K562 (cell line): ENCODE data around the gene ARHGAP26. TPM values are rescaled to one million over a fixed set of nuclear protein-coding genes. Genes with fewer than 3 reads are reported as not detected.

ENCODE experiments used
- ATAC-seq: fragments of 200-7000 bp; cut with Tn5 transposase; 3 replicates; pipeline ENCODE4 v1.9.1; 2020; ENCODE audit warnings: moderate library complexity
- BruUV-seq: library from RNA; stranded (reverse); fragments of 400-500 nt; replicated peaks from 2 replicates; lab custom pipeline; 2021; lab: Mats Ljungman, UMichigan
- CTCF ChIA-PET: fragments of 300-600 bp; formaldehyde crosslinking; extraction: SDS; loops from one replicate; lab custom pipeline; 2021; ENCODE audit warnings: low intra/inter-chr PET ratio; lab: Yijun Ruan, JAX
- POLR2A ChIA-PET: fragments of 300-600, 350-650 bp; sonication (Branson Sonifier 250); formaldehyde crosslinking; extraction: SDS; loops from one replicate; lab custom pipeline; 2021; ENCODE audit warnings: antibody characterized with exemption, inconsistent platforms; lab: Yijun Ruan, JAX
- DNase-seq, 4 experiments: peaks; one replicate each; pipeline versions ENCODE4 v3.0.0 to v3.0.0-alpha.2; 2011 to 2018; ENCODE audit warnings: low spot score in 3 of 4, mixed read lengths in 3 of 4; ENCODE audit errors: extremely low read depth in 1 of 4
- FAIRE-seq: peaks from 2 replicates; lab custom pipeline; 2011; peaks lifted over from hg19 to GRCh38; lab: Jason Lieb, UNC
- H2AFZ ChIP-seq: 2 replicates; pipeline ENCODE4 v1.6.0; 2011; ENCODE audit warnings: low read depth, low read length, control low read depth, inconsistent platforms
- H3K27ac ChIP-seq: fragments of 200-600 bp; 3 replicates; pipeline ENCODE4 v1.8.0; 2011; ENCODE audit warnings: low read depth, mild to moderate bottlenecking, control low read depth, inconsistent platforms, low read length, moderate library complexity, mixed read lengths; ENCODE audit errors: extremely low read depth
- H3K27me3 ChIP-seq, 2 experiments: fragments of 300-600 bp in 1 of 2; 2 replicates in 1 of 2; 3 replicates in 1 of 2; pipeline versions ENCODE4 v1.6.0 to v1.8.0; 2011; ENCODE audit warnings: inconsistent platforms in 2 of 2, low read length in 2 of 2, mild to moderate bottlenecking in 1 of 2, mixed read lengths in 1 of 2, moderate library complexity in 1 of 2; ENCODE audit not compliant: control insufficient read depth in 2 of 2, insufficient read depth in 2 of 2
- H3K36me3 ChIP-seq: fragments of 300-600 bp; 3 replicates; pipeline ENCODE4 v1.8.0; 2011; ENCODE audit warnings: mild to moderate bottlenecking, low read length, inconsistent platforms; ENCODE audit not compliant: control insufficient read depth, insufficient read depth
- H3K4me1 ChIP-seq, 2 experiments: fragments of 200-600 bp in 1 of 2; replicated peaks in 1 of 2; 2 replicates in 1 of 2; 3 replicates in 1 of 2; pipeline versions ENCODE4 v1.5.1 to v1.8.0; 2011; ENCODE audit warnings: inconsistent platforms in 2 of 2, low read length in 2 of 2, mild to moderate bottlenecking in 1 of 2, mixed read lengths in 1 of 2, moderate library complexity in 1 of 2; ENCODE audit not compliant: control insufficient read depth in 2 of 2, insufficient read depth in 2 of 2
- H3K4me2 ChIP-seq: 2 replicates; pipeline ENCODE4 v1.6.1; 2011; ENCODE audit warnings: low read length, control low read depth, inconsistent platforms, mixed read lengths; ENCODE audit not compliant: insufficient read depth
- H3K4me3 ChIP-seq: fragments of 200-600 bp; sonication (generic), shearing (Covaris generic); 2 replicates; pipeline ENCODE4 v1.5.1; 2016; ENCODE audit warnings: control low read depth, inconsistent platforms
- H3K79me2 ChIP-seq: fragments of 200-600 bp; 3 replicates; pipeline ENCODE4 v1.8.0; 2011; ENCODE audit warnings: low read length, inconsistent platforms; ENCODE audit not compliant: control insufficient read depth, insufficient read depth
- H3K9ac ChIP-seq, 2 experiments: 2 replicates each; pipeline versions ENCODE4 v1.6.0 to v1.6.1; 2011; ENCODE audit warnings: low read depth in 2 of 2, low read length in 2 of 2, control low read depth in 1 of 2, inconsistent platforms in 1 of 2, mild to moderate bottlenecking in 1 of 2, mixed read lengths in 1 of 2; ENCODE audit not compliant: insufficient read depth in 1 of 2
- H3K9me1 ChIP-seq: one replicate; pipeline ENCODE4 v1.6.0; 2011; ENCODE audit warnings: inconsistent platforms, mild to moderate bottlenecking, low read length, moderate library complexity; ENCODE audit not compliant: control insufficient read depth, insufficient read depth
- H3K9me3 ChIP-seq: replicated peaks from 2 replicates; pipeline ENCODE4 v1.5.1; 2011; ENCODE audit warnings: low read depth, low read length, inconsistent platforms; ENCODE audit not compliant: control insufficient read depth, insufficient read depth
- H4K20me1 ChIP-seq: replicated peaks from 2 replicates; pipeline ENCODE4 v1.6.1; 2011; ENCODE audit warnings: low read length, inconsistent platforms, mixed read lengths; ENCODE audit not compliant: control insufficient read depth, insufficient read depth
- CBFA2T3 ChIP-seq: fragments of 450-650 bp; IDR thresholded peaks from 2 replicates; pipeline ENCODE4 v1.6.1; 2017
- CTCF ChIP-seq, 3 experiments: IDR thresholded peaks in 2 of 3; conservative IDR thresholded peaks in 1 of 3; 2 replicates each; pipeline ENCODE4 v1.5.1; 2011 to 2012; ENCODE audit warnings: low read length in 3 of 3, mild to moderate bottlenecking in 3 of 3, control low read depth in 2 of 3, improper control_type of control experiment in 1 of 3, inconsistent platforms in 1 of 3, low read depth in 1 of 3, mixed read lengths in 1 of 3, moderate library complexity in 1 of 3; ENCODE audit not compliant: insufficient read depth in 2 of 3
- MAFG ChIP-seq: fragments of 450-650 bp; conservative IDR thresholded peaks from 2 replicates; pipeline ENCODE4 v1.6.1; 2016; ENCODE audit warnings: missing genetic modification characterization, missing compliant biosample characterization
- MEIS2 ChIP-seq: fragments of 450-650 bp; IDR thresholded peaks from 2 replicates; pipeline ENCODE4 v1.6.1; 2014; ENCODE audit warnings: mild to moderate bottlenecking; ENCODE audit not compliant: partially characterized antibody
- MTA1 ChIP-seq: fragments of 450-650 bp; IDR thresholded peaks from 2 replicates; pipeline ENCODE4 v1.6.1; 2017; ENCODE audit warnings: borderline replicate concordance
- PBX2 ChIP-seq, 2 experiments: IDR thresholded peaks in 1 of 2; conservative IDR thresholded peaks in 1 of 2; 2 replicates each; pipeline ENCODE4 v1.6.1; 2016; ENCODE audit warnings: low read depth in 2 of 2, mild to moderate bottlenecking in 1 of 2, missing compliant biosample characterization in 1 of 2, missing genetic modification characterization in 1 of 2, moderate library complexity in 1 of 2
- RAD21 ChIP-seq, 2 experiments: fragments of 250-450 bp in 1 of 2; fragments of 450-650 bp in 1 of 2; sonication (Bioruptor Pico) in 1 of 2; formaldehyde crosslinking in 1 of 2; IDR thresholded peaks in 1 of 2; conservative IDR thresholded peaks in 1 of 2; 2 replicates each; pipeline versions ENCODE4 v1.4.0 to v1.8.0; 2020 to 2022; ENCODE audit warnings: mild to moderate bottlenecking in 2 of 2, moderate library complexity in 1 of 2
- RBM25 ChIP-seq: fragments of 200-400 bp; formaldehyde crosslinking; IDR thresholded peaks from 2 replicates; pipeline ENCODE4 v1.6.1; 2018; ENCODE audit warnings: low read length, low read depth, moderate library complexity; ENCODE audit not compliant: severe bottlenecking
- TCF7 ChIP-seq: sonication (generic); IDR thresholded peaks from 2 replicates; pipeline ENCODE4 v1.6.1; 2016; ENCODE audit warnings: antibody characterized with exemption, borderline replicate concordance
- WGBS: fragments of 100-300 bp; shearing (Covaris generic); methylation state at CpG from one replicate; pipeline ENCODE4 v1.1.6; 2016; ENCODE audit warnings: low coverage, mixed read lengths; ENCODE audit not compliant: insufficient coverage; ENCODE audit errors: missing lambda C conversion rate; 5-methylcytosine and 5-hydroxymethylcytosine counted together
- in situ Hi-C: fragments of 300-500 bp; cut with MboI; formaldehyde crosslinking; loops from 4 replicates; pipeline ENCODE4 v1.15.0; 2018; ENCODE audit warnings: inconsistent platforms, mixed read lengths
- intact Hi-C: fragments of 100-400 bp; cut with micrococcal nuclease; formaldehyde crosslinking; loops from 2 replicates; pipeline ENCODE4 v1.14.2; 2022
- polyA plus RNA-seq, 8 experiments: library from polyadenylated mRNA; depleted of rRNA in 4 of 8; stranded (reverse) in 5 of 8; unstranded in 3 of 8; fragments of >200 nt; fragmentation: Nextera tagmentation in 2 of 8; fragmentation: Illumina TruSeq in 1 of 8; extraction: Ambion mirVana in 2 of 8; extraction: Trizol in 1 of 8; gene quantifications; 2 replicates each; pipeline versions ENCODE4 v1.2.1 to v1.2.3, GENCODE V29; 2011 to 2014; ENCODE audit warnings: inconsistent platforms in 1 of 8, missing spikeins in 1 of 8
- total RNA-seq, 7 experiments: library from RNA; depleted of rRNA in 6 of 7; stranded (reverse); fragments of >200 nt in 6 of 7; fragmentation: Illumina TruSeq in 2 of 7; extraction: Trizol in 2 of 7; gene quantifications; 2 replicates each; pipeline versions ENCODE4 v1.2.1 to v1.2.3, GENCODE V29; 2011 to 2021; ENCODE audit warnings: low replicate concordance in 1 of 7

ARHGAP26 gene
- total and polyA plus RNA-seq, 9 of the 15 experiments (the other 6 are each of a cell fraction or from before 2014, with no cell fraction given) = 0.13 to 1.1 (median 0.55) TPM

DNA sequence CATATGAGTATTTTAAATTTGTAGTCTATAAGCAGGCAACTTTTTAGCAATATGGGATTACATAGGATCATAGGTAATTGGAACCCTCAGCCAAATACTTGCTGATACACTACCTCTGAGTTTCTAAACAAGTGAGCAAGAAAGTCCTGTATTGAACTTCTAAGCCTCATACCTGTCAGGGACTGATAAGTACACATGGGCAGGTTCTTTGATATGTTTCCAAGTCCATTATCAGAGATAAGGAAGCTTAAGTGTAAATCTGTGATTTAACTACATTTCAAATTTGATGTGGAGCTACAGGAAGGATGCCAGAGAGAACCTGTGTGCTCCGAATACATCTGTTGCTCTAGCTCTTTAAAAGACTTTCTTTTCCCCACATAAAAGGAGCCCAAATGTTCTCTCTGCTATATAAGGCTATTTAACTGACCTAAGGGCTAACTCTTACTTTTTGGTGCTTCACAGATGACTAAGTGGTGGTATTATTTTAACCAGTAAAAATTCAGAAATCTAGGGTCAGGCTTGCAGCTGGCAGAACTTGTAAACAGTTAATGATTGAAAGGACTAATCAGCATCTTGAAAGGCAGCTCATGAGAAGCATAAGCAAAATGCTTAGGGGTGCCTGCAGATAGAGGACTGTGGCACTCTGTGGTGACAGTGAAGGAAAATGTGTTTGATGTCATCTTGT lies 404.7 kb downstream of the ARHGAP26 start:
- no peak overlapping the region for H3K9ac ChIP-seq
- H3K27ac ChIP-seq = no peak overlapping the region
- H3K9me1 ChIP-seq = no peaks in the 10 kb centered on the region
- no peak overlapping the region for H3K4me3 ChIP-seq
- no peaks in the 10 kb centered on the region for H3K4me1 ChIP-seq
- ATAC-seq (no peak), FAIRE-seq (no peak), DNase-seq (no peak)
- in situ Hi-C loops = no loop called here
- no peak overlapping the region for H3K4me2 ChIP-seq
- H3K27me3 ChIP-seq = no peaks in the 10 kb centered on the region; a peak in 1 of 5 replicates
- no peak for TF ChIP-seq RBM25
- 0 out of 2 replicates have a peak, but pooled peaks have one; percentile 11 for TF ChIP-seq CBFA2T3
- 8% methylated on average over 1 of the region's 1 CpG for WGBS
- no peak overlapping the region for H2AFZ ChIP-seq
- BruUV-seq = no TSS peak
- POLR2A ChIA-PET = interaction anchor here (1.0 kb wide), 1 partner anchor 9 kb away, joined by 3 read pairs; no protein-coding TSS in a partner anchor
- no peaks in the 10 kb centered on the region for H3K79me2 ChIP-seq
- H4K20me1 ChIP-seq = no peaks in the 10 kb centered on the region
- intact Hi-C loops = no loop called here
- CTCF ChIA-PET = no interaction called here
- no peaks in the 10 kb centered on the region for H3K36me3 ChIP-seq
- H3K9me3 ChIP-seq = no peaks in the 10 kb centered on the region

DNA sequence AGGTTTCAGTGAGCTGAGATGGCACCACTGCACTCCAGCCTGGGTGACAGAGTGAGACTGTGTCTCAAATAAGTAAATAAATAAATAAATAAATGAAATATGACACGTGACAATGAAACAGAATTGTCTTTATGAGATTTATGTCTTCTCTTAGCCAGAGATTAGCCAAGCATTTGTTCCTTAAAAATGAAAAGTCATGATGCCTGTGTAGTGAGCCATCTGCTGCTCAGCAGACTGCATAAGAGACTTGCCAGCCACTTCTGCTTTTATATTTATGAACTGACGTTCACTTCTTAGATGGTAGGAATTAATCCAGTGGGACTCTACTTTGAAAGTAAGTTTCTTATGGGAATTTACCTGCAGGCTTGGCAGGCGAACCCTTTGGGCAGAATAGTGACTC lies 405.9 kb downstream of the ARHGAP26 start:
- Histone ChIP-seq H3K9ac (no peak overlapping the region), H3K36me3 (no peaks in the 10 kb centered on the region), H2AFZ (no peak overlapping the region), H3K9me1 (no peaks in the 10 kb centered on the region), H3K4me2 (no peak overlapping the region), H3K79me2 (no peaks in the 10 kb centered on the region), H3K27me3 (no peaks in the 10 kb centered on the region; a peak in 1 of 5 replicates), H3K9me3 (no peaks in the 10 kb centered on the region), H3K4me1 (no peaks in the 10 kb centered on the region), H3K4me3 (no peak overlapping the region), H4K20me1 (no peaks in the 10 kb centered on the region), H3K27ac (no peak overlapping the region)
- DNase-seq = no peak
- no TSS peak for BruUV-seq
- in situ Hi-C loops (no loop called here), intact Hi-C loops (no loop called here)
- peak; percentile 53; the same call in 1 of the 3 replicates for ATAC-seq
- 0% methylated on average over 3 of the region's 3 CpGs for WGBS
- ChIA-PET CTCF (no interaction called here), POLR2A (no interaction called here)
- no peak for FAIRE-seq
- TF ChIP-seq MEIS2 (peak; percentile 81), CTCF (IDR thresholded peaks at IDR 0.05 in 2 of 3, conservative IDR thresholded peaks at IDR 0.05 in 1 of 3; ENCODE audit: insufficient read depth in 2 of 3, low read depth in 1 of 3, low read length in 3 of 3) (peak in 1 of 3 experiments; percentile 29; a peak in 1 of 6 replicates), PBX2 (CRISPR knock-in tag; IDR thresholded peaks at IDR 0.05; ENCODE audit: low read depth) (no peak), PBX2 (tag; conservative IDR thresholded peaks at IDR 0.05; ENCODE audit: low read depth) (peak; percentile 88), MAFG (peak; percentile 68), TCF7 (no peak), MTA1 (no peak), RAD21 (CRISPR knock-in tag; conservative IDR thresholded peaks at IDR 0.05 in 1 of 2, IDR thresholded peaks at IDR 0.05 in 1 of 2) (peak; percentile 38 to 58)
